HG03460 (cell line): Measurements from ENCODE around the gene PEAR1.

ENCODE experiments used
- ATAC-seq: cut with Tn5 transposase; IDR thresholded peaks from one replicate; pipeline ENCODE4 v1.9.1; 2021; ENCODE audit not compliant: unreplicated experiment

Gene PEAR1

DNA sequence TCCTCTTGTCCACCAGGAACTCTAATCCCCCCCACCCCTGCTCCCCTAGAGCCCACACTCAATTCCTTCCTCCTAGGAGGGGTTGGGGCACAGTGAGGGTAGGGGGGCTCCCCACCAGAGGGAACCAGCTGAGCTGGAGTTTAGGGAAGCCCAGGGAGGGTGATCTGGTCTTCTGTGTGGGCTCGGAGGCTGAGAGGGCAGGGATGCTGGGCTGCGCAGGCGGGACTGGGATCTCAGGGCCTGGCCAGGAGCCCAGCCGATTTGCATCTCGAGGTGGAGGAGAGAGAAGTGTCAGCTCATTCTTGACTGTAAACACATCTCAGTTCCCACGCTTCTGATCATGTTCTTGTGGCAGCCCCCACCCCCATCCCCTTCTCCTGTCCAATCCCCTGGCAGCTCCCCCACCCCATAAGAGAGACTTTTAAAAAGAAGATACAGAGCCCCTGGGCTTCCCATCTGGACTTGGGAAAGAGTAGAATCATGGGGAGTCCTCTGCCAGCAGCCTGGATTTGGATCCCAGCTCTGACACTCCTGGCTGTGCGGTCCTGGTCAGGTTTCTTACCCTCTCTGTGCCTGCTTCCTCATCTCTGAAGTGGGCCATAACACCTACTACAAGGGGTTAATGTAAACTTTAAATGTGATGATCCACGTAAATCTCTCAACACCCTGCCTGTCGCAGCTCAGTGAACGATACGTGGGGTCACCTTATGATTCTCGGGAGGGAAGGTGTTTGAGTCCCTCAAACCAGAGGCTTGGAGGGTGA, 6.6 kb downstream of the PEAR1 start:
- no peak for ATAC-seq

DNA sequence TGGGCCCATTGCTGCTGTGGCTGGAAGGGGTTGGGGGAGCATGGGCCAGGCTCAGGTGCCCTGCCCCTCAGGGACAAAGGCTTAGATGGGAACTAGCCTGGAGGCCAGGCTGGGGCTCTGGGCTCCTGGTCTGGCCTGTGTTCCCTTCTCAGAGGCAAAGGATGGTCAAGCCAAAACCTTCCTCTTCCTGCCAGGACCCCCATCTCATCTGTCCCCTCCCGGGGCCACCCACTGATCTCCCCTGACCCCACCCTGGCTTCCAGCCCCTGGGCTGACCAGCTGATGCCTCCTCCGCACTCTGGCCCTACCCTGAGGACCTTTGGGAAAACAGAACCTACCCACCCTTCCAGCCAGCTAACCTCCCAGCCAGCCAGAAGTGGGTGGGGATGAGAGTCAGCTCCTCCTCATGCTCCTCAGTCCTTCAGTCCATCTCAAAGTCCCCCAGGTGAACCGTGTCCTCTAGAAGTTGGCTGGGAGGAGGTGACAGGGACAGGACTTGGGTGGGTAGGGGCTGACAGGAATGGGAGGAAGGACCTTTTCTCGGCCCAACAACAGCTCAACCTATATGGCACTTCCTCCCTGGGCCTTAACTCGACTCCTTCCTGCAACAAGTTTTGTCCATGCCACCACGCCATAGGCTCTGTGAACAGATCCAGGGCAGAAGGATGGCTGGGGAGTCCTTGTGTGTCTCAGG, 7.5 kb downstream of the PEAR1 start:
- ATAC-seq, result no peak

DNA sequence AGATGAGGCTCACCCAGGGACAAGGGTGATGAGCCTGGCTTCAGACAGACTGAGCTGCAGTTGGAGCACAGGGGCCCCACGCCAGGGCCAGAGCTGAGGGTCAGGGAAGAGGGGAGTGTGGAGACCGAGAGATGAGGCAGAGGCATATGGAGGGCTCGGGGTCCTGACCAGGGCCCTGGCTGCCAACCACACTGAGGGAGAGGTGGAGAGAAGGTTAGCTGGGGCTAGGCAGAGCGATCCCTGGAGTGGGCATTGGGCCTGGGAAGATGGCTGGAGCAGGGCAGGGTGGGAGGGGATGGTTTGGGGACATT, 8.0 kb downstream of the PEAR1 start:
- no peak for ATAC-seq

DNA sequence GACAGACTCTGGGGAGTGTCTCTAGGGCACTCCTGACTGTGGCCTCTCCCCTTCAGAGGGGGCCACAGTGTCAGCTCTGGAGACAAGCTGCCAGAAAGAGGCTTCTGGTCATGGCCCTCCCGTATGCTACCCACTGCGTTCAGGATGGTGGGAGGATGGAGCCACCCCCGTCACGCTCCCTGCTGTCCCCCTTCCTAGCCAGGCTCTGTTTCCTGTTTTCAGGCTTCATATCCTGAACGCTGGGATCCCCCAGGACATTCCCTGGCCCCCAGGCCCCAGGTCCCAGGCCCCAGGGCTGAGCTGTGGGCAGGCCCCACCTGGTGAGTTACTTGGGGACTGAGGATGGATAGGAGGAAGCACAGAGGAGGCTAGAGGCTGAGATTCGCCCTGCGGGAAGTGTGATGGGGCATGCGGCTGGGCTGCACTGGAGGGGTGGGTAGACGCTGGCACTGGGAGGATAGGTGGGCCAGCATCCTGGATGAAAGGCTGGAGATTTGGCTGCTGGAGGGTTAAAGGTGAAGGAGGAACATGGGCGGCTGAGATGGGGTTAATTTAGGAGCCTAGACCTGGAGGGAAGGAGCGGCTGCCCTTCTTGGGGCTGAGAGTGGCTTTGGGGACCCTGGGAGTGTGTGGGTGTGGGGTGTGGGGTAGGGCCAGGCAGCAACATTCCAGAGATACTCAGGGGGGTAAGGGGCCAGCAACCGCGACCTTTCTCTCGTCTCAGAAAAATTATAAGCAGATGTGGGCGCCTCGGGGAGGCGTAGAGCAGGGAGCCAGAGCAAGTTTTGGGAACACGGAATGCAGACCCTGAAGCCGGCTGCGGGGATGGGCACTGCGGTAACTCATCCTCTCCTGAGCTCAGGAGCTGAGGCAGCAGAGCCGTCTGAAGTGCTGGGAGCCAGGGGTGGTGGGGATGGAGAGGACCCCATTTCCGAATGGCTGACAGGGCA, 8.7 kb downstream of the PEAR1 start:
- no peak for ATAC-seq

DNA sequence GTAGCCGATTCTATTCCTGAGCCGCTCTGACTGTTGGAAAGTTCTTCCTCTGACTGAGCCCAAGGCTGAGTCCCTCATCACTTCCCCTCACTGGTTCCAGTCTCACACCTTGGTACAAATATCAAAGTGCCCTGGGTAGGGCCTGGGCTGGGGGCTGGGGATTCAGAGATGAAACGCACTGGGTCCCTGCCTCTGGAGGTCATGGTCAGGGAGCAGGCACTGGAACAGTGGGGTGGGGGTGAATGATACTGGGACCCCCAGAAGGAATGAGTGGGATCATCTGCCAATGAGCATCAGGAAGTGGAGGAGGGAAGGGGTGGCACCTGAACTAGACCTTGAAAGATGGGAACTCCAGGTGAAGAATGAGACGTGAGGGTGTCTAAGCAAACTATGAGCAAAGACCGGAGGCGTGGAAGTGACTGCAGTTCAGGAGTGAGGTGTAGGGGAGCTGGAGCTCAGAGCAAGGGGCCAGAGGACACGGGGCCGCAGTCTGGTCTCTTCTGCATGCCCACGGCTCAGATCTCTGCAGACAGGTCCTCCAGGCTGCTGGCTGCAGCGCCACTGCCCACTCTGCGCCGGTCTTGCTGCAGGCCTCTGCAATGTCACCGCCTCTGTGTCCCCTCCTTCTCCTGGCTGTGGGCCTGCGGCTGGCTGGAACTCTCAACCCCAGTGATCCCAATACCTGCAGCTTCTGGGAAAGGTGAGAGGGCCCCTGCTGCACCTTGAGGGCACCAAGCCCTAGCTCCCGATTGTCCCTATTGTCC, 10.0 kb downstream of the PEAR1 start:
- ATAC-seq, result no peak

DNA sequence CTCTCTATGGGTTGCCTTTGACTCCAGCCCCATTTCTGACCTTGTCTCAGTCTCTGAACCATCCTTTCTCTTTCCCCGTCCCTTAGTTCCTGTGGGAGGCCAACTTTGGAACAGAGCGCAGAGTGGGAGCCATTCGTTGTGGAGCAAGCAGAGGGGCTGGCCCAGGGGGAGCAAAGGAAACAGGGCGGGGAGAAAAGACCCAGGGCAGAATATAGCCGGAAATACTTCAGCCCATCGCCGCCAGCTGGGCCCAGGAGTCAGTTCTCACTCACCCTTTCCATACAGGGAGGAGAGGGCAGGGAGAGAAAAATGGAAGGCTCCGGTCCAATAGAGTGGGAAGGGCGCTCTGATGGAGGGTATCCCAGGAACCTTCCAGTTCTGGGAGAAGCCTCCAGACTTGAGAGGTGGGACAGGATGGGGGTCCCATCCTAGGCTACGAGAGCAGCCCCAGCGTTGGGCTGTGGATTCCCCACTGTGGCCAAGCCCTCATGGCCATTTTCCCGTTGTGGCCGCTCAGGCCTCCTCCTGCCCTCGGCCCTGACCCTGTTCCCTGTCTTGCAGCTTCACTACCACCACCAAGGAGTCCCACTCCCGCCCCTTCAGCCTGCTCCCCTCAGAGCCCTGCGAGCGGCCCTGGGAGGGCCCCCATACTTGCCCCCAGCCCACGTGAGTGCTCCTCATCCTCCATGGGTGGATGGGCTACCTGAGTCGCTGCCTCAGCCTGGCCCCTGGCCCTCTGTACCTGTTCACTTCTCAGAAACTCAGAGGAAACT, 10.9 kb downstream of the PEAR1 start:
- ATAC-seq, result no peak

DNA sequence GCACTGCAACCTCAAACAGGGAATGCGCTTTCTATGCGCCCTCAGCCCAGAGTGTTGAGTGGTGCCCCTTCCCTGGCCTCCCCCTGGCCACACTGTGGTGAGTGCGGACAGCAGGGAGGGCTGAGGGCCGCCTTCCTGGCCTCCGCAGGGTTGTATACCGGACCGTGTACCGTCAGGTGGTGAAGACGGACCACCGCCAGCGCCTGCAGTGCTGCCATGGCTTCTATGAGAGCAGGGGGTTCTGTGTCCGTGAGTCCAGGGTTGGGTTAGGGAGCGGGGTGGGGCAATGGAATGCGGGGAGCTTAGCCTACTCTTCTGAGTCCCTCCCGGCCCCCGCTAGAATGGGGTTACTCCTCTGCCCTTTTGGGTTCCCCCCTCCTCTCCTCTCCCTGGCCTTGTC, 11.7 kb downstream of the PEAR1 start:
- no peak for ATAC-seq

DNA sequence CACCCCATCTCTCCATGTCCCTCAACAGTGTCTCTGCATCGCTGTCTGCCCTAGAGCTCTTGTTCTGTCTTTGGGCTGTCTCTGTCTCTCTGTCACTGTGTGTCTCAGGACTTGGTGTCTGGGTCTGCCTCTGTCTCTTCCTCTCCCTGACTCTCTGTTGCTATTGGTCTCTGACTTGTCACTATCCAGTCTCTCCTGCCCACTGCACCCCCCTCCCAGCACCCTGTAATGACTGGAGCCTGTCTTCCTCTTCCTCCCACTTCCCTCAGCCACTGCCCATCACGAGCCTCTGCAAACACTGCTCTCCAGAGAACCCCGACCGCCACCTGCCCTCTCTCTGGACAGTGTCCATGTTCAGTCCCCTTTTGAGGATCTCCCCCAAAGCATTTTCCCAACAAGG, 12.1 kb downstream of the PEAR1 start:
- no peak for ATAC-seq

DNA sequence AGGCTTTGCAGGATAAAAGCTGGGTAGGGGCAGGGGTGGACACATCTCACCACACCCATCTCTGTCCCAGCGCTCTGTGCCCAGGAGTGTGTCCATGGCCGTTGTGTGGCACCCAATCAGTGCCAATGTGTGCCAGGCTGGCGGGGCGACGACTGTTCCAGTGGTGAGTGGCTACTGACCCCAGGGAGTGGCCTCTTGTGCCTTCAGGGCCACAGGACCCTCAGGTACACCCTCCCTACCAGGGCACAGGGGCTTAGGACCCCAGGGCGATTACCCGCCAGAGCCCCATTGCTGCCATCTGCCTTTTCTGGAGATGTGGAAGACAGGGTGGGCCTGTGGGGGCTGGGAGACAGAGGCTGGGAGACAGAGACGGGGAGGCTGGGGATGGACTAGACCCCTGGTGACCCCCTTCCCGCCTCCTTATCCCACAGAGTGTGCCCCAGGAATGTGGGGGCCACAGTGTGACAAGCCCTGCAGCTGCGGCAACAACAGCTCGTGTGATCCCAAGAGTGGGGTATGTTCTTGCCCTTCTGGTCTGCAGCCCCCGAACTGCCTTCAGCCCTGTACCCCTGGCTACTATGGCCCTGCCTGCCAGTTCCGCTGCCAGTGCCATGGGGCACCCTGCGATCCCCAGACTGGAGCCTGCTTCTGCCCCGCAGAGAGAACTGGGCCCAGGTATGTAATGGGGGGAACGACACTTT, 12.8 kb downstream of the PEAR1 start:
- ATAC-seq, result no peak

DNA sequence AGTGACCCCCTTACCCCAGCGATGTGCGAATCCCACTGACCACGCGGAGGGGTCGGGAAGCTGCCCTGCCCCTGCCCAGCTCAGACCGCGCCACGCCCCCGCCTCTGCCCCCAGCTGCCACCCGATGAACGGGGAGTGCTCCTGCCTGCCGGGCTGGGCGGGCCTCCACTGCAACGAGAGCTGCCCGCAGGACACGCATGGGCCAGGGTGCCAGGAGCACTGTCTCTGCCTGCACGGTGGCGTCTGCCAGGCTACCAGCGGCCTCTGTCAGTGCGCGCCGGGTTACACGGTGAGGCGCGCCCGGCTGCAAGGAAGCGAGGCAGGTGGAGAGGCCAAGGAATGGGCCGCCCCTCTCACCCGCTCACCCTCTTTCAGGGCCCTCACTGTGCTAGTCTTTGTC, 15.0 kb downstream of the PEAR1 start:
- no peak for ATAC-seq

DNA sequence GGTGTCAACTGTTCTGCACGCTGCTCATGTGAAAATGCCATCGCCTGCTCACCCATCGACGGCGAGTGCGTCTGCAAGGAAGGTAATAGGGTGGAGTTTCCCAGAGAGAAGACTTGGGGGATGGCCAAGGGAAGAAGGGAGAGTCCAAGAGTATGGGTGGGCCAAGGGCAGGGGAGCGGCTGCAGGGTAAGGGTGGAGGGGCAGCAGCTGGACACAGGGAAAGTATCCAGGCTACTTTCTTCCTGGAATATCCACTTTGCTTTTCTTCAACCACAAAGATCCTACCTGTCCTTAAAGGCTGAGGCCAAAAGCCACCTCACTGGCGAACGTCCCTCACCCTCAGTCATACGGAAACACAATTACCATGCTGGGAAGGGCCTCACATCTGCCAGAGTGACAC, 15.4 kb downstream of the PEAR1 start:
- no peak for ATAC-seq

DNA sequence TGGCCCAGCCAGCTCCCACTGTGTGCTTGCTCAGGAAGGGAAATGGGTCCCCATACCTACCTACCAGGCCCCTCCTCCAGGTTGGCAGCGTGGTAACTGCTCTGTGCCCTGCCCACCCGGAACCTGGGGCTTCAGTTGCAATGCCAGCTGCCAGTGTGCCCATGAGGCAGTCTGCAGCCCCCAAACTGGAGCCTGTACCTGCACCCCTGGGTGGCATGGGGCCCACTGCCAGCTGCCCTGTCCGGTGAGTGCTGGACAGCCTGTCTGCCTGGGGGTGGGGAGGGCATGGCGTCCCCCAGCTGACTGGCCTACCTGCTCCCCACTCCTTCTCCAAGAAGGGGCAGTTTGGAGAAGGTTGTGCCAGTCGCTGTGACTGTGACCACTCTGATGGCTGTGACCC, 16.2 kb downstream of the PEAR1 start:
- no peak for ATAC-seq

DNA sequence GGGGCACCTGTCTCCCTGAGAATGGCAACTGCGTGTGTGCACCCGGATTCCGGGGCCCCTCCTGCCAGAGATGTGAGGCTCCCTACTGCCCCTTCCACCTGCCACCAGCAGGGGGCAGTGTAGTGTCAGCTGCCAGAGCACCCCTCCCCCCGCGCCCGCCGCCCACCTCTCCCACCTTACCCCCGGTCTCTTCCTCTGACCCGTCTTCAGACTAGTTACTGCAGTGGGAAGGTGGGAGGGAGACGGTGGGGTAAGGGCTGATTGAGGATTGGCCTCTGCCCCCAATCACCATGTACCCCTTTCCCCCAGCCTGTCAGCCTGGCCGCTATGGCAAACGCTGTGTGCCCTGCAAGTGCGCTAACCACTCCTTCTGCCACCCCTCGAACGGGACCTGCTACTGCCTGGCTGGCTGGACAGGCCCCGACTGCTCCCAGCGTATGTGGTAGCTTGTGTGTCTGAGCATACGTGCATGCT, 16.8 kb downstream of the PEAR1 start:
- no peak for ATAC-seq

DNA sequence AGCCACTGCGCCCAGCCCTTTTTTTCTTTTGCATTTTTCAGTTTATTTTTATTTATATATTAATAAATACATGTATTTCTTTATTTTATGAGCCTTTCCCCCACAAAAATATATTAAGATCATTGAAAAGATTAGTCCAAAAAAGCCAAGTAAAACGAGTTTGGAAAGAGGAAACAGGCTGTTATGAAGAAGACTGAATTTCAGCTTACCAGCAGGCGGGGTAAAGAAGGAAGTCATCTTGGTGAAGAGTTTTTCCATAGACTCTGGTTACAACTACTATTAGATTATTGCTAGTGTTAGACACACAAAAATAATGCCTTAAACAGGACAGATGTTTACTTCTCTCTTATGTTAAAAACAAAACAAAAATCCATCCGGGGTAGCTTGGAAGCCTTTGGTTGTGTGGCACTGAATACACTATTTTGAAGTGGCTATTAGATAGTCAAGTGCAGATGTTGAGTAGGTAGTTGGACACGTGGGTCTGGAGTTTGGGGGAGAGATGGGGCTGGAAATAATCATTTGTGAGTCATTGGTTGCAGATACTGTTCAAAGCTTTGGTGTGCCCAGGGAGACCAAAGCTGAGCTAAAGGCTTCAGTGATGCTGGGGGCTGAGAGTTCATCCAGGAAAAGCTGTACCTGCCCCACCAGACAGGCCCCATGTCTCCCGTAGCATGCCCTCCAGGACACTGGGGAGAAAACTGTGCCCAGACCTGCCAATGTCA, 18.2 kb downstream of the PEAR1 start:
- ATAC-seq, result no peak

DNA sequence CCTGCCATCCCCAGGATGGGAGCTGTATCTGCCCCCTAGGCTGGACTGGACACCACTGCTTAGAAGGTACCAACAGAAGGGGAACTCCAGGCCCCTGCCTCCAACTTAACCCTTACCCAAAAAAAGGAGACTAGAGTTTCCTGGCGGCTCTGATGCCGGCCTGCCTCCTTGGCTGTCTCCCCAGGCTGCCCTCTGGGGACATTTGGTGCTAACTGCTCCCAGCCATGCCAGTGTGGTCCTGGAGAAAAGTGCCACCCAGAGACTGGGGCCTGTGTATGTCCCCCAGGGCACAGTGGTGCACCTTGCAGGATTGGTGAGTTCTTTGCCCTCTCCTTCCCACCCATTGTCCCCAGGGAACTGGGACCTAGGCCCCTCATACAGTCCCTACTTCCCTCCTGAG, 18.8 kb downstream of the PEAR1 start:
- ATAC-seq, result no peak

DNA sequence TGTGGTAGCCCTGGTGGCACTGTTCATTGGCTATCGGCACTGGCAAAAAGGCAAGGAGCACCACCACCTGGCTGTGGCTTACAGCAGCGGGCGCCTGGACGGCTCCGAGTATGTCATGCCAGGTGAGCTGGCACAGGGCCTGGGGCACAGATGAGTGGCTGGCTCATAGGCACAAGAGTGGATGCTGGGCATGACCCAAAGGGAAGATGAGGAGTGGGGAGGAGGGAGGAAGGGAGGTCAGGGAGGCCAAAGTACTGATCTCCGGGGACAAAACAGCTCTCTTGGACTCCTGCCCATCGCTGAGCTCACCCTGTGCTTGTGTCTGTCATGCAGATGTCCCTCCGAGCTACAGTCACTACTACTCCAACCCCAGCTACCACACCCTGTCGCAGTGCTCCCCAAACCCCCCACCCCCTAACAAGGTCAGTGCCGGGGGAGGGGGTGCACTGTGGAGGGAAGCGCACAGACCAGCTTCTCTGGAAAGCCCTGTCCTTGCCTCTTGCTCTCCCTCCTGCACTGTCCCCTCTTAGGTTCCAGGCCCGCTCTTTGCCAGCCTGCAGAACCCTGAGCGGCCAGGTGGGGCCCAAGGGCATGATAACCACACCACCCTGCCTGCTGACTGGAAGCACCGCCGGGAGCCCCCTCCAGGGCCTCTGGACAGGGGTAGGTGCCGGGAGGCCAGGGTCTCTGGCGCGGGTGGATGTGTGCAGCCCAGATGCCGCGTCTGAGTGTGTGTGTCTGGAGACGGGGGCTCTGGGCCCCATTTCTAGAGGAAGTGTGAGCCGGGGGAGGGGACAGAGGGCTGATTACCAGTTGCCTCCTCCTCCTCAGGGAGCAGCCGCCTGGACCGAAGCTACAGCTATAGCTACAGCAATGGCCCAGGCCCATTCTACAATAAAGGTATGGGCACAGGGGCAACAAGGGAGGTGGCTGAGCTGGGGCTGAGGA, 19.6 kb downstream of the PEAR1 start:
- no peak for ATAC-seq

DNA sequence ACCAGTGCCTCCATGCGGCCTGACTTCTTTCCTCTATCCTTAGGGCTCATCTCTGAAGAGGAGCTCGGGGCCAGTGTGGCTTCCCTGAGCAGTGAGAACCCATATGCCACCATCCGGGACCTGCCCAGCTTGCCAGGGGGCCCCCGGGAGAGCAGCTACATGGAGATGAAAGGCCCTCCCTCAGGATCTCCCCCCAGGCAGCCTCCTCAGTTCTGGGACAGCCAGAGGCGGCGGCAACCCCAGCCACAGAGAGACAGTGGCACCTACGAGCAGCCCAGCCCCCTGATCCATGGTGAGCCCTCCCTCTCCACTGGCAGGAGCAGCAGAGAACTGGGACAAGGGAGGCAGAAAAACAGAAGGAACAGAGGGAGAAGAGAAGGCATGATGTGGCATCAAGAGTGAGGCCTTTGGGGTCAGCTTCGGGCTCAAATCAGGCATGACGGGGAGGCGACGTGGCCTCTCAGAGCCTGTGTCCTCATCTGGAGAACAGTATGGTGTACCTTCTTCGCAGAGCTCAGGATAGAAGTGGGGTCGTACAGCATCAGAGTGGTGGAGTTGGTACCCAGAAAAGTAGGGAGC, 20.4 kb downstream of the PEAR1 start:
- no peak for ATAC-seq
